ENCODE data around the gene RPS3. TPM values are rescaled to one million over a fixed set of nuclear protein-coding genes. Genes with fewer than 3 reads are reported as not detected.

The RPS3 gene
- total RNA-seq, 4 donors from 2014 or later: 1,101 to 2,606 (median 1,579) TPM

GRCh38 chr11:75422248-75423231 is 23.2 kb downstream of the RPS3 start:
- Histone ChIP-seq H3K27ac (no peak overlapping the region), H3K4me3 (no peak overlapping the region), H3K36me3 (peaks cover 0 to 32% (median 0%) of the 10 kb centered on the region in 3 donors), H3K4me1 (peaks cover 0 to 5% (median 4%) of the 10 kb centered on the region in 3 donors), H3K9me3 (no peaks in the 10 kb centered on the region), H3K27me3 (no peaks in the 10 kb centered on the region)
- no peak for DNase-seq
- WGBS, 2 donors: 82 to 87% methylated on average over 9 to 13 of the region's 15 CpGs
- TF ChIP-seq POLR2A (IDR thresholded peaks at IDR 0.05): no peak
- TF ChIP-seq CTCF (IDR thresholded peaks at IDR 0.05): no peak
- intact Hi-C loops (cut with DNase I): no loop called here

GRCh38 chr11:75423721-75424120 is 24.4 kb downstream of the RPS3 start:
- H3K27ac ChIP-seq: no peak overlapping the region
- WGBS, 2 donors: 72% methylated on average over 3 to 7 of the region's 9 CpGs
- peaks cover 0 to 27% (median 0%) of the 10 kb centered on the region in 3 donors for H3K36me3 ChIP-seq
- H3K4me1 ChIP-seq: peaks cover 0 to 13% (median 2%) of the 10 kb centered on the region in 3 donors
- H3K9me3 ChIP-seq: no peaks in the 10 kb centered on the region
- intact Hi-C loops (cut with DNase I): no loop called here
- H3K4me3 ChIP-seq: no peak overlapping the region
- DNase-seq: no peak
- peaks cover 0 to 11% (median 0%) of the 10 kb centered on the region in 4 donors for H3K27me3 ChIP-seq
- TF ChIP-seq POLR2A (IDR thresholded peaks at IDR 0.05) (no peak), CTCF (IDR thresholded peaks at IDR 0.05) (no peak)

GRCh38 chr11:75424396-75424795 is 25.1 kb downstream of the RPS3 start:
- no peak for DNase-seq
- no peak overlapping the region for H3K4me3 ChIP-seq
- no peaks in the 10 kb centered on the region for H3K9me3 ChIP-seq
- H3K27me3 ChIP-seq: peaks cover 0 to 17% (median 0%) of the 10 kb centered on the region in 4 donors
- WGBS, 2 donors: 100% methylated on average over 1 of the region's 1 CpG
- intact Hi-C loops (cut with DNase I): no loop called here
- H3K36me3 ChIP-seq: peaks cover 0 to 27% (median 0%) of the 10 kb centered on the region in 3 donors
- TF ChIP-seq CTCF (IDR thresholded peaks at IDR 0.05) (no peak), POLR2A (IDR thresholded peaks at IDR 0.05) (no peak)
- no peak overlapping the region for H3K27ac ChIP-seq
- peaks cover 0 to 15% (median 1%) of the 10 kb centered on the region in 3 donors for H3K4me1 ChIP-seq

- WGBS, 2 donors: 88% methylated on average over 6 of the region's 29 CpGs; no CpG with 5 or more reads in 1 of the 2 donors
- Histone ChIP-seq H3K36me3 (peaks cover 0 to 27% (median 0%) of the 10 kb centered on the region in 3 donors), H3K27ac (no peak overlapping the region), H3K4me1 (peaks cover 3 to 26% (median 12%) of the 10 kb centered on the region in 3 donors), H3K9me3 (no peaks in the 10 kb centered on the region), H3K27me3 (peaks cover 0 to 28% (median 0%) of the 10 kb centered on the region in 4 donors), H3K4me3 (no peak overlapping the region)
- TF ChIP-seq CTCF (IDR thresholded peaks at IDR 0.05): no peak
- TF ChIP-seq POLR2A (IDR thresholded peaks at IDR 0.05): no peak
- intact Hi-C loops (cut with DNase I): no loop called here
- no peak for DNase-seq
Observed at GRCh38 chr11:75425422-75425821, 26.1 kb downstream of the RPS3 start.

GRCh38 chr11:75426720-75427086 is 27.4 kb downstream of the RPS3 start:
- Histone ChIP-seq H3K4me3 (no peak overlapping the region), H3K36me3 (peaks cover 0 to 22% (median 0%) of the 10 kb centered on the region in 3 donors), H3K9me3 (no peaks in the 10 kb centered on the region), H3K27ac (no peak overlapping the region), H3K27me3 (peaks cover 0 to 40% (median 5%) of the 10 kb centered on the region in 4 donors), H3K4me1 (peaks cover 3 to 35% (median 18%) of the 10 kb centered on the region in 3 donors)
- DNase-seq: no peak
- 81 to 93% methylated on average over 5 of the region's 5 CpGs for WGBS, 2 donors
- intact Hi-C loops (cut with DNase I): no loop called here
- TF ChIP-seq POLR2A (IDR thresholded peaks at IDR 0.05) (no peak), CTCF (IDR thresholded peaks at IDR 0.05) (no peak)

Measured in esophagus squamous epithelium (tissue), 5 donors.